Activated naive CD4-positive, alpha-beta T cell (primary cell): ENCODE results near the gene CSGALNACT2.
"Not testable (repeated sequence)": the region's sequence is repeated elsewhere in the genome, so short reads cannot be mapped to it uniquely, and the experiment has no call there.

ENCODE experiments used
- DNase-seq, 4 experiments: peaks; one replicate each; lab custom pipeline; 2025; lab: John Stamatoyannopoulos, UW

Gene CSGALNACT2, protein sequence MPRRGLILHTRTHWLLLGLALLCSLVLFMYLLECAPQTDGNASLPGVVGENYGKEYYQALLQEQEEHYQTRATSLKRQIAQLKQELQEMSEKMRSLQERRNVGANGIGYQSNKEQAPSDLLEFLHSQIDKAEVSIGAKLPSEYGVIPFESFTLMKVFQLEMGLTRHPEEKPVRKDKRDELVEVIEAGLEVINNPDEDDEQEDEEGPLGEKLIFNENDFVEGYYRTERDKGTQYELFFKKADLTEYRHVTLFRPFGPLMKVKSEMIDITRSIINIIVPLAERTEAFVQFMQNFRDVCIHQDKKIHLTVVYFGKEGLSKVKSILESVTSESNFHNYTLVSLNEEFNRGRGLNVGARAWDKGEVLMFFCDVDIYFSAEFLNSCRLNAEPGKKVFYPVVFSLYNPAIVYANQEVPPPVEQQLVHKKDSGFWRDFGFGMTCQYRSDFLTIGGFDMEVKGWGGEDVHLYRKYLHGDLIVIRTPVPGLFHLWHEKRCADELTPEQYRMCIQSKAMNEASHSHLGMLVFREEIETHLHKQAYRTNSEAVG

GRCh38 chr10:43138021-43138756 lies at the start of gene CSGALNACT2:
TSS of gene CSGALNACT2 (plus strand) at chr10:43138445. CDS start at chr10:43155150, 16,705 bp downstream.
- DNase-seq = peak; percentile 46 to 87 (median 67)

DNA sequence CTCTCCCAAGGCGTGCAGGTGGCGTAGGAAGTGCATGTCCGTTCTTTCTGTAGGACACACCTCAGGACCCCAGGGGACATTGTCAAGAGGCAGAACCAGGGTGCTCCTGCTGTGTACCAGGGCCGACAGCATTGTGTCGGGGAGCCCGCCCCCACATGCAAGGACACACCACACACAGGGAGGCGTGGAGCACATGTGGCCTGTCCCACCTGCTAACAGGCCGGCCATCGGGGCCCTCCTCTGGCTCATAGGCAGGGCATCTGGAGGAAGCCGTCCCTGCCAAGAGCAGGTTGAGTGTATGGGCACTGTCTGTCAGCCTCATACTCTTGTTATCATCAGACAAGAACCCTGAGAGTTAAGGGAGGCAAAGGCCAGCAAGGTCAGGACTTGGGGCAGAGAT lies 48.7 kb upstream of the CSGALNACT2 start:
- no peak for DNase-seq

GRCh38 chr10:43090188-43090587 lies 48.1 kb upstream of the CSGALNACT2 start:
- no peak for DNase-seq

DNA sequence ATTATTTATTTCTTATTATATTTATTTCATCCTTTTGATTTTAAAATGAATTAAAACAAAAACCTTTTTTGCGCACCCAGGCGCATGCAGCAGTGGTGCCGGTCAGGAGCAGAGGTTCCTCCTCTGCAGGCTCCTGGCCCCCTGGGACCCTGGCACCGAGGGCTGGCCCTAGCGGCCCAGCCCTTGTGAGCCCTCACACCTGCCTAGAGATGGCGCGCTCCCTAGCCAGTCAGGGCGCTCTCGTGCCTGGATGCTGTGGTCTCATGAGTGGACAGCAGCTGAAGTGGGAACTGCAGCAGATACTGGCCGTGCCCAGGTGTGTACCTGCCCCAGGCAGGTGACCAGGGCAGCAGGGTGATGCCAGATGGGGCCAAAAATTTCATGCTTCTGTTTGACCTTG lies 47.6 kb upstream of the CSGALNACT2 start:
- no peak for DNase-seq

GRCh38 chr10:43091846-43092245 lies 46.4 kb upstream of the CSGALNACT2 start:
- no peak for DNase-seq

DNA sequence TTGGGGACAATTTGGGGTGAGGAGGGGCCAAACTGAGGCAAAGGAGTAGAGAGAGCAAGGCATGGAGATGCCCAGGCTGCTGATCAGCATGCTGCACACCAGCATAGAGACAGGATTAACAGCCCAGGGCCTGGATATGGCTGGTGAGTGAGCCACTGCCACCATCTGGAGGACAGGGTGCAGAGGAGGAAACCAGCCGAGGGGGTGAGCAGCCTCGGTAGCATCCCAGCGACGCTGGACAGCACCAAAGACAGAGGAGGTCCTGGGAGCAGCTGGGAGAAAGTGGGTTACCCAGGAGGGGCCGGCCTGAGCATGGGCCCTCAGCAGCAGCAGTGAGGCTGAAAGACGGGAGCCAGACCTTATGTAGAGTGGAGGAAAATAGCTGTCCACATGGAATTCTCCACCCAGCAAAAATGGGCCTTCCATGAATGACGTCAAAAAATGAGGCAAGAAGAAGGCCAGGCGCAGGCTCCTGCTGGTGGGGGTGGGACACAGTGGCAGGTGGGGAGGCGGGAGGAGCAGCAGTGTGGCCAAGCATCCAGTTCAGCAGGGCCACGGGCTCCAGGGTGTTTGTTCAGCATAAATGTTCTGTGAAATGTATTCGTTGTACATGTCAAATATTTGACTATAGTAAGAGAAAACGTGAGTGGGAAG lies 44.7 kb upstream of the CSGALNACT2 start:
- DNase-seq = no peak

DNA sequence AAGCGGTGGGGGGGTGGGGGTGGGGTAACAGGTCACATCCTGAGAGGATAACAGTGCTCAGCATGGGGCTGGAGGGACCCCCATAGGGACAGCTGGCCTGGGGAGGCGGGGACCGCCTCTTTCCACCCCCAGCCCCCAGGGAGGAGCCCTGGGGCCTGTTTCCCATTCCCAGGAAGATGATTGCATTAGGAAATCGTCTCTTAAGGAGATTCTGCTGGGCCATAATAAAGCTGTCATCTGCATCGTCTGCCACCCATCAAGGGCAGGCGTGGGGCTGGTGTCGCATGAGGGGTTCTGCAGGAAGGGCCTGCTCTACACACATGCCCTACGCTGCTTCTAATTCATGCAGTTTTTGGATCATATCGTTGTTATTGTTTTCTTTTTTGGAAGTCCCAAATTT lies 44.2 kb upstream of the CSGALNACT2 start:
- DNase-seq = no peak

- not testable (repeated sequence) for DNase-seq
These were observed 38.9 kb upstream of the CSGALNACT2 start for GRCh38 chr10:43099339-43099738.

DNA sequence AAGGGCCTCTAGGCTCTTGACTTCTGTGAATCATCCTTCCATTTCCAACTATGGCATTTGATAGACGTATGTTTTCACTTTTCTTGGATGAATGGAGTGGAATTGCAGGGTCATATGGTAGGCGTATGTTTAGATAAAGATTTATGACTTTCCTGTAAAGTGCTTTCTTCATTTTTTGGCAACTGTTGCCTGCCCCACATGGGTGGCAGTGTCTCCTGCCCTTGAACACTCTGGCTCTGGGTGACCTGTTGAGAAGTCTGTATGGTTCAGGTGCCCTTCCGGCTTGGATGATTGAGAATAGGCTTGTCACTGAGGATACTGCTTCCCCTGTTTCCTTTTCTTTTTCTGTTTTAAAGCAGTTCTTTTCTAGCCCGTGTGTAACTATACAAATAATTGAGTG lies 38.3 kb upstream of the CSGALNACT2 start:
- DNase-seq = no peak

GRCh38 chr10:43100366-43100765 lies 37.9 kb upstream of the CSGALNACT2 start:
- DNase-seq = no peak

- no peak for DNase-seq
These were observed 36.0 kb upstream of the CSGALNACT2 start for GRCh38 chr10:43102063-43102828.

GRCh38 chr10:43105102-43105955 lies 32.9 kb upstream of the CSGALNACT2 start:
- peak; percentile 38 to 73 (median 61) for DNase-seq

DNA sequence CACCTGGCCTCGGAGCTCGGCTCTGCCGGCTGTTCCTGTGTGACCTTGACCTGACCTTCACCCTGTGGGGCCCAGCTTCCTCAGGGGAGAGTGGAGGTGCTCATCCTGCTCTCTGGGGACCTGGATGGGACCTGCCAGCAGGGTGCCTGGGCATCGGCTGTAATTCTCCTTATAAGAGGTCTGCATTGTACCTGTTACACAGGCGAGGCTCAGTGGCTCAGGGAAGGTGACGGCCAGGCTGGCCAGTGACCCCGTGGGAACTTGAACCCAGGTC lies 32.4 kb upstream of the CSGALNACT2 start:
- DNase-seq = no peak

DNA sequence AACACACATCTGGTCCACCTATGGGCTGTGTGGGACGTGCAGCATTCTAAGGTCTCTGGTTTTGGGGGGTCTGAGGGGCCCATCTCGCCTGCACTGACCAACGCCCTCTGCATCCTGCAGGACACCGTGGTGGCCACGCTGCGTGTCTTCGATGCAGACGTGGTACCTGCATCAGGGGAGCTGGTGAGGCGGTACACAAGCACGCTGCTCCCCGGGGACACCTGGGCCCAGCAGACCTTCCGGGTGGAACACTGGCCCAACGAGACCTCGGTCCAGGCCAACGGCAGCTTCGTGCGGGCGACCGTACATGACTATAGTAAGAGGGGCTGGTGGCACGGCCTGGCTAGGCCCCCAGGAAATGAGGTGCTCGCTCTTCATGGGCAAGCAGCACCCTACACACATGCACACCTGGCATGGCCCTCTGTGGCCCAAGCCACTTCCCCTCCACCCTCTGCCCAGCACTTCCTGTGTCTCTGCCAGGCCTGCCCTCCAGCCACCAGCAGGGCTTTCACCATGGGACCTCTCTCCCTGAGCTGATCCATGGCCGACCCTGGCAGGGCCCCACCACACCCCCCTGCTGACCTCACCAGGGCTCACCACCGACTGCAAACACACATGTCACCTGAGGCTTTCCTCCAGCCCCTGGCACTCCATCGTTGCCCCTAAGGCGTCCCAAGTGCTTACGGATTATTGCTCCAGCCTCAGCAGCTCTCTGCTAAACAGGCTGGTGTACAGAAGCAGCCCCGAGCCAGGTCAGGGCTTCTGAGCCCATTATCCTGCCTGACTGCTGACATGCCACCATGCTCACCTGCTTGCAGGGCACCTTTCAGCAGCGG lies 31.8 kb upstream of the CSGALNACT2 start:
- no peak for DNase-seq

DNA sequence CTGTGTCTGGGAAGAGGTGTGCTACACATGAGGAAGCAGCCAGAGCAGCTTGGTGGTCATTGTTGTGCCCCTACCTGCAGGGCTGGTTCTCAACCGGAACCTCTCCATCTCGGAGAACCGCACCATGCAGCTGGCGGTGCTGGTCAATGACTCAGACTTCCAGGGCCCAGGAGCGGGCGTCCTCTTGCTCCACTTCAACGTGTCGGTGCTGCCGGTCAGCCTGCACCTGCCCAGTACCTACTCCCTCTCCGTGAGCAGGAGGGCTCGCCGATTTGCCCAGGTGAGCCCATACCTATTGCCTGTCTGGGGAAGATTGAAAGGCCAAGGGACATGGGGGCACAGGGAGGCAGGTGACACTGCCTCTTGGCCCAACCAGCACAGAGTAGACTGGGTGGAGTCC lies 29.3 kb upstream of the CSGALNACT2 start:
- no peak for DNase-seq

DNA sequence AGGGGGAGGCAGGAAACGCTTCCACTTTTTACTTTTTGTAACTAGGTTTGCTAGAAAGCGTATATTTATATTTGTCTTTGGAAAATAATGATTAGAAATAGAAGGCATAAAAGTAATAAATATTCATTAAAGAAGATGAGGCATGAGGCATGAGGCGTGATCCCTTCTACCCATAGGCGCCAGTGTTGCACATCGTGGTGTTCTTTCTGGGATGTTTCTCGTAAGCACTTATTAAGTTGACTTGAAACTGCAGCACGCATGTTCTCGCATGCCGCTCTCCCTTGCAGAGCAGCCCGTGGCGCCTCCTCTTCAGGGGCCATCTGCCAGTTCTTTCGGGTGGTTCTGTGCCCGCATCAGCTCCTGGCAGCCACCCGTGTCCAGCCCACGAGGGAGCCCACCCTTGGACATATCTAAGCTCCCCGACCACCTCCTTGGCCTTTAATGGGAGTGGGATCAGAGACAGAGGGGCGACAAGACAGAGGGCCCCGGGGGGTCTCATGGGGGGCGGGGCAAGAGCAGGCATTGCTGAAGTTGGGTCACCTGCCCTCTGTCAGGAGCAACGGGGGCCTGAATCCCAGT lies 28.5 kb upstream of the CSGALNACT2 start:
- DNase-seq = no peak

GRCh38 chr10:43110338-43111071 lies 27.7 kb upstream of the CSGALNACT2 start:
- no peak for DNase-seq

DNA sequence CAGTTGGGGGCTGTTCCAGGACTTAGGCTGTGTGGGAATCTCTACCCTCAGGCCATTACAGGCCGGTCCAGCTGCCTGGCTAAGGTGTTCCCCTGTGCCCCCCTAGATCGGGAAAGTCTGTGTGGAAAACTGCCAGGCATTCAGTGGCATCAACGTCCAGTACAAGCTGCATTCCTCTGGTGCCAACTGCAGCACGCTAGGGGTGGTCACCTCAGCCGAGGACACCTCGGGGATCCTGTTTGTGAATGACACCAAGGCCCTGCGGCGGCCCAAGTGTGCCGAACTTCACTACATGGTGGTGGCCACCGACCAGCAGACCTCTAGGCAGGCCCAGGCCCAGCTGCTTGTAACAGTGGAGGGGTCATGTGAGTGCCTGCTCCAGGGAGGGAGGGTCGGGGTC lies 27.1 kb upstream of the CSGALNACT2 start:
- DNase-seq = no peak
